ENCODE results near the gene CIAO1.

DNA sequence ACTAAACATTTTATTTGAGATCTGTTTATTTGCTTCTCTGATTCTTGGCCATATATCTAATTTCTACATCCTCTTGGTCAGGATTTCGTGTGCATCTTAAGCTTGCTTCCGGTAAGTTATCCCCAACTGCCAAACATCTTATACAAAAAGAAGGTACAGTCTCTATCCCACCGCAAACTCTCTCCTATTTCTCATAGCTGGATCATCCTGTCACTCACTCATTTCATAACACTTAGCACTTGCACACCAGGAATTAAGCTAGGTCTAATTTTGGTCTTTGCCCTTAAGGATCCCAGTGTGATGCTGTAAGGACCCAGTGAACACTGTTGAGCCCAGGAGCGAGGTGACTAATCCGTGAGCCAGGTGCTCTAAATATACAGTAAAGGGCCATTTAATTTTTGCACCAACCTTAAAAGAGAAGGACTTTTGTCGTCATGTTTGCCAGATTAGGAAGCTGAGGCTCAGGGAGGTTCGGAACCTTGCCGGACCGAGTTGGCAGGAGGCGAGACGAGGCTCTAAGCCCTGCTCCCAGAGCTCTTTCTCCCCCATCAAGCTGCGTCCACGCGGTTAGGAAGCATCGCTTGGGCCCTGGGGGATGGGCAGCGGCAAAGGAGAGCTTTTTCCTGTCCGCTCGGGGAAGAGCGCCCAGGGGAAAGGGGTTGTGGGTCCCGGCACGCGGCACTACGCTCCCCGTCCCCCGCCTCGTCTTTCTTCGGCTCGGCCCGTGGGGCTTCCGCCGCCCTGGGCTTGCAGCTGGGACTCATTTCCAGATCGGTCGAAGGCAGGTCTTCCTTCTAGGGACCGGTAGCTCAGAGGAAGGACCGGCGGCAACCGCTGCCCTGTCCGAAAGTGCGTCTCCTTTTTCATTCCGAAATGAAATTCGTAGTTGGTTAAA lies 55.0 kb downstream of the CIAO1 start:
- TF ChIP-seq, protein P1, sequence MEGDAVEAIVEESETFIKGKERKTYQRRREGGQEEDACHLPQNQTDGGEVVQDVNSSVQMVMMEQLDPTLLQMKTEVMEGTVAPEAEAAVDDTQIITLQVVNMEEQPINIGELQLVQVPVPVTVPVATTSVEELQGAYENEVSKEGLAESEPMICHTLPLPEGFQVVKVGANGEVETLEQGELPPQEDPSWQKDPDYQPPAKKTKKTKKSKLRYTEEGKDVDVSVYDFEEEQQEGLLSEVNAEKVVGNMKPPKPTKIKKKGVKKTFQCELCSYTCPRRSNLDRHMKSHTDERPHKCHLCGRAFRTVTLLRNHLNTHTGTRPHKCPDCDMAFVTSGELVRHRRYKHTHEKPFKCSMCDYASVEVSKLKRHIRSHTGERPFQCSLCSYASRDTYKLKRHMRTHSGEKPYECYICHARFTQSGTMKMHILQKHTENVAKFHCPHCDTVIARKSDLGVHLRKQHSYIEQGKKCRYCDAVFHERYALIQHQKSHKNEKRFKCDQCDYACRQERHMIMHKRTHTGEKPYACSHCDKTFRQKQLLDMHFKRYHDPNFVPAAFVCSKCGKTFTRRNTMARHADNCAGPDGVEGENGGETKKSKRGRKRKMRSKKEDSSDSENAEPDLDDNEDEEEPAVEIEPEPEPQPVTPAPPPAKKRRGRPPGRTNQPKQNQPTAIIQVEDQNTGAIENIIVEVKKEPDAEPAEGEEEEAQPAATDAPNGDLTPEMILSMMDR (conservative IDR thresholded peaks at IDR 0.05; ENCODE audit: low read depth, low read length), result no peak
- TF ChIP-seq EZH2 (IDR thresholded peaks at IDR 0.05; ENCODE audit: borderline replicate concordance, low read depth, low read length, poor library complexity, severe bottlenecking), result no peak
